ENCODE measurements around the gene PTPA.

Gene PTPA

DNA sequence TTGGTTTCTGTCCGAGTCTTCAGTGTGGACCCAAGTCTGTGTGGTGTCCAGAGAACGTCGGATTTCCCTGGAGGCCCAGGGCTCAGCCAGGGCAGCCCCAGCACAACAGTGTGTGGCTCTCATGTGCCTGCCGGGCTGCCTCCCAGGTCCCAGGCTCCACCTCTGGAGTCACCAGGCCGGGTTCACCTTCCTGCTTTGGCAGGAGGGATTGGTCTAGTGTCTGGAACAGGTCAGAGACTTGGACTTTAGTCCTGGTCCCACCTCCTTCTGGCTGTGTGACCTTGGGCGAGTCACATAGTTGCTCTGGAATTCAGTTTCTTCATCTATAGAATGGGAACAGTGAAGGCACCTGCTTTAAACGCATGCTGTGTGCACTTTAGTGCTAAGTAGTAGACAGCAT is 27.1 kb upstream of the PTPA start:
- DNase-seq, result no peak

GRCh38 chr9:129089246-129089645 is 22.0 kb upstream of the PTPA start:
- DNase-seq, result no peak

- no peak for DNase-seq
These were observed 17.4 kb upstream of the PTPA start for GRCh38 chr9:129093602-129094386.

DNA sequence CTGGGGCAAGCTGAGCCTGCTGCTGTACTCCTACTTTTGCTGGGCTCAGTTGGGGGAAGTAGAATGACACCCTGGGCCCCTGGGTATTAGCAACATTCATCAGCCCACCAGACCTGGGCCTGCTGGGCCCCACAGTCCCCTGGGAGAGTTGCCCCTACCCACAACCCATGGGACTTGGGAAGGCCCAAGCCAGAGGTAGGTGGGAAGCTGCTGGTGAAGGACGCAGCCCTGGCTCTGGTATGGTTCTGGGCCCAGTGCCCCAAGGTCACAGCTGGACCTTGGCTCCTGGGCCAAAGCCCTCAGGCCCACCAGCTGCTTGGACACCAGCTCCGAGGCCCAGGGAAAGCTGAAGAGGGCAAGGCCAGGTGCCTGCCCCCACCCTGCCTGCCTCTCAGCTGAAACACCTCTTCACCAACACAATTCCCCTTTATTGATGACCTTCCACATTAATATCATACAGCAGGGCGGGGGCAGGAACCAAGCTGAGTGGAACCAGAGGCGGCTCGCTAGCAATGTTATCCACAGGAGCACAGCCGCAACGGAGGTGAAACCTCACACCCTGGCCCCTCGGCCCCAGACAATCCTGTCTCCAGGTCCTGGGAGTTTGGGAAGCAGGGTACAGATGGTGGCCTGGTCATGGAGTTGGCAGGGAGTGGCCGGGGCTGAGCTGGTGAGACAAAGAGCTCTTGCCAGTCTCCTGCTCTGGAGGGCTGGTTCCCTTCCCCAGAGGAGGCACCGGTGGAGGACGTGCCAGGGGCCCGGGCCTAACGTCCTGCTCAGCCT is 16.6 kb upstream of the PTPA start:
- DNase-seq, result no peak

GRCh38 chr9:129095170-129095667 is 16.0 kb upstream of the PTPA start:
- DNase-seq, result no peak

- DNase-seq, result no peak
These were observed 15.3 kb upstream of the PTPA start for GRCh38 chr9:129095908-129096307.

- no peak for DNase-seq
These were observed 13.4 kb upstream of the PTPA start for GRCh38 chr9:129097671-129098306.

DNA sequence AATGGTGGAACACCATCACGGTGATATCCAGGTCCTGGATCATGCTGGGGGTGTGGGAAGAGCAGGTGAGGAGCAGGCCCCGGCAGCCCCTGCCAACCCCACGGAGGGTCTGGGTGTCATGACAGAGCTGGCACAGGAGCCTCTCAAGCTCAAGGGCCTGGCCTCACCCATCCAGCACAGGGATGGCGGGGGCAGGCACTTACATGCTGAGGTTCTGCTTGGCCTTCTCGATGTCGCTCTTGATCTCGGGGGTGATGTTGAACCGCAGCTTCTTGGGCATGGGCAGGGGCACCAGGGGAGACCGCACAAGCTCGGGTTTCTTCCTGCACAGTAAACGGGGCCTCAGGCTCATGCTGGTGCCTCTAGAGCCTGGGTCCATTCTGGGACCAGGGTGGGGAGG is 12.9 kb upstream of the PTPA start:
- no peak for DNase-seq

DNA sequence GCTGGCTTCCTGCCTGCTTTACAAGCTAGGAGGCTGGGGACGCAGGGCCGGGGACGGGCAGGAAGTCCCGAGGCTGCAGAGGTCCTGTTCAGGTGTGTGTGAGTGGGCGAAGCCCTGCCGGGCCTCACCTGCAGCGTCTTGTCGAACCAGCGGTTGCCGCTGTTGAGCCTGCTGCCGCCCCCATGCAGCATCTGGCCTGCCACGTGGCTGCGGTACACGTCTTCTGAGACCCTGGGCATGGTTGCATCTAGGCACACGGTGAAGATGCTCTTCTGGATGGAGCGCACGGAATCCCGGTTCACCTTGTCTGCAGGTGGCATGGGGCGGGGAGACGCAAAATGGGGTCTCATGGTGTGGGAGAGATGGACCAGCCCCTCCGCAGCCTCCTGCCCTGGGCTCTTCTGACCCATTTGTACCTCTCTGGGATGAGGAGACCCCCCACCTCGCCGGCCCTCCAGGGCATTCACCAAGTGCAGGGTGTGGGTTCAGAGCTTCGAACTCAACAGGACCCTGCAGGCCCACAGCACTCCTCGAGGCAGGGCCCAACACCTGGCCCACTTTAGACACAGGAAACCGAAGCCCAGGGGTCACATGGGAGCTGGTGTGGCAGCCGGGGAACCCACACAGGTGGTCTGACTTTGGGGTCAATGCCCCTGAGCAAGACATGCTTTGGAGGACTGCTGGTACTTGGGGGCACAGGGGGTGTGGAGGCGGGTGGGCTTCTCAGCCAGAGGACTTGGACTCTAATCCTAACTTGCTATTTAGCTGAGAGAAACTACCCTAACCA is 10.6 kb upstream of the PTPA start:
- DNase-seq, result no peak

DNA sequence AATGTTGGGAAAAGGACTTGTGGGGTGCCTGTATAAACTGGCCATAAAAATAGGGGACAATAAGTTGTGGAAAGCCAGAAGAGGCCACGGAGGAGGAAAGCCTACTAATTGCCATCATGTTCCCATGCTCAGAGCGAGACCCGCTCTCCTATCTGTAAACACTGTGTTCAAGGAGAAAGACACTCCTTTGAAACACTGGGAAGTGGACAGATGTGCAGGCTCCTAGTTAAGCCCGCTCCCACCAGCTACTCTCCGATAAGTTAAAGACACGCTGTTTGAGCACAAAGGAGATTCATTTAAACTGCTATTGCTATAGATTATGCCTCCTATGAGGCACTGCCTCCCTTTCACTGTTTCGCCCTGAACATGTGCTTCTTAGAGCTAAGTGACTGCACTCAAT is 9.9 kb upstream of the PTPA start:
- no peak for DNase-seq

DNA sequence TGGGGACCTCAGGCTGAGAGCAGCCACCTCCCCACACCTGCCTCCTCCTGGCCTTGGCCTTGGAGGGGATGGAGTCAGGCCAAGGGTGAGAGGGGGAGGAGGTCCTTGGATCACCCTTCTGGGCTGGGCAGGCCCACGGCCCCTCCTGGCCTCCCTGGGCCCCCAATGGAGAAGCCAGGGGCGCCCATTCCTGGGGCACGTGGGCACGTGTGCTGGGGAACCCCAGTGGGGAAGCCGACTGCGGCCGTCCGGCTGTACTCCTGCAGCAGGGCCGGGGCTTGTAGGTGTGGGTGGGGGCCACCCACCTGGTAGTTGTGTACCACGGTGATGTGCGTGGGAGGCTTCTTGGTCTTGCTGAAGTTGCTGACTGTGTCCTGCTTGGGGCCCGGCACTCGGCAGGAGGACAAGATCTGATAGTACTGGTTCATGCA is 9.1 kb upstream of the PTPA start:
- DNase-seq, result no peak

- peak in 1 of 2 donors; percentile 6 for DNase-seq
These were observed 8.2 kb upstream of the PTPA start for GRCh38 chr9:129102791-129103594.

DNA sequence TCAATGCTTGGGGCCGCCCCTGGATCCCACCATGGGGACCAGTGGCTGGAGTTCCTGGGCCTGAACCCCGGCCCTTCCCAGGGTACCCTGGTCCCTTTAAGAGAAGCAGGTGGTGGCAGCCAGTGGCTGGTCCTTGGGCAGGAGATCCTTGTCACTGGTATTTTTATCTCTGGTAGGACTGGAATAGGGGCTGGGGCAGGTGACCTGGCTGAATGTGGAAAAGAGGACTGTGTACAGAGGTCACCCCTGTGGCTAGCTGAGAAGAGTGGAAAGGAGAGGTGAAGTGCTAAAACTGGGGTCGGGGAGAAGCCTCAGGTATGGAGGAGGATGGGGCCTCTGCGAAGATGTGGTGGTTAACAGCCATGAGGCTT is 7.6 kb upstream of the PTPA start:
- DNase-seq, result no peak

GRCh38 chr9:129104051-129104450 is 7.2 kb upstream of the PTPA start:
- DNase-seq, result no peak

GRCh38 chr9:129105857-129106694 is 5.1 kb upstream of the PTPA start:
- DNase-seq, result no peak

DNA sequence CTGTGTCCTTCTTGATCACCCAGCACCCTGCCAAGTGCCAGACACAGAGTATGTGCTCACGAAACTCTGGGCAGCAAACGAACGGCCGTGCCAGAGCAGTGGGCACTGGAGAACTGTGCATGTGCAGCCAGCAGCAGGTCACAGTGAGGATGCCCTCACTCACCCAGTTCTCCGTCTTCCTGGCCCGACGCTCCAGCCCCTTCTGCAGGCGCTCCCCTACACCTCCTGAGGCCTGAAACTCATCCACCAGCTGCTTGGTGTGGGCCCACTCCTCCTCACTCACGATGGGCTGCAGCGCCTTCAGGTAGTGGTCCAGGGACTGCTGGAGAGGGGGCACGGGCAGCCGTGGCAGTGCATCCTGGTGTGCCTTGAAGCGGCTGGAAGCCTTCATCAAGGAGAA is 3.6 kb upstream of the PTPA start:
- no peak for DNase-seq

GRCh38 chr9:129108083-129108804 is 3.0 kb upstream of the PTPA start:
- no peak for DNase-seq

- DNase-seq, result no peak
These were observed 2.2 kb upstream of the PTPA start for GRCh38 chr9:129108805-129109536.

DNA sequence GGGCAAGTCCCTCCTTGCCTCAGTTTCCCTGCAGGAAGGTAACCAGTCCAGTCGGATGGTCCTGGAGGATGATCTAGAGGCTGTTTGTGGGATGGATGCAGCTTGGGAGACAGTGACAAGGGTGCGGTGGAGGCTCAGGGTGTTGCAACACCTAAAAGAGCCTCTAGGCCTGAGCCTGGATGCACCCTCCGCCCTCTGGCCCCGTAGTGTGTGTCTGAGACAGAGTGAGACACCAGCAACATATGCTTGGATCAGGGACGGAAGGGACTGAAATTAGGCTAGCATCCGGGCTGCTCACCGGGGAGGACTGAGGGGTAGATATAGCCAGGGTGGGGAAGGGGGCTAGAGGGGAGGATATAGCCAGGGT is 1.7 kb upstream of the PTPA start:
- peak; percentile 14 to 33 for DNase-seq
